ENCODE measurements around the gene OTOGL. TPM values are rescaled to one million over a fixed set of nuclear protein-coding genes. Genes with fewer than 3 reads are reported as not detected.
A peak's percentile ranks its signal among the peaks of the same experiment; 100 is the strongest.

The OTOGL gene
- polyA plus RNA-seq, 1 of the 3 experiments (the other 2 are of a cell fraction) = 0.61 TPM

DNA sequence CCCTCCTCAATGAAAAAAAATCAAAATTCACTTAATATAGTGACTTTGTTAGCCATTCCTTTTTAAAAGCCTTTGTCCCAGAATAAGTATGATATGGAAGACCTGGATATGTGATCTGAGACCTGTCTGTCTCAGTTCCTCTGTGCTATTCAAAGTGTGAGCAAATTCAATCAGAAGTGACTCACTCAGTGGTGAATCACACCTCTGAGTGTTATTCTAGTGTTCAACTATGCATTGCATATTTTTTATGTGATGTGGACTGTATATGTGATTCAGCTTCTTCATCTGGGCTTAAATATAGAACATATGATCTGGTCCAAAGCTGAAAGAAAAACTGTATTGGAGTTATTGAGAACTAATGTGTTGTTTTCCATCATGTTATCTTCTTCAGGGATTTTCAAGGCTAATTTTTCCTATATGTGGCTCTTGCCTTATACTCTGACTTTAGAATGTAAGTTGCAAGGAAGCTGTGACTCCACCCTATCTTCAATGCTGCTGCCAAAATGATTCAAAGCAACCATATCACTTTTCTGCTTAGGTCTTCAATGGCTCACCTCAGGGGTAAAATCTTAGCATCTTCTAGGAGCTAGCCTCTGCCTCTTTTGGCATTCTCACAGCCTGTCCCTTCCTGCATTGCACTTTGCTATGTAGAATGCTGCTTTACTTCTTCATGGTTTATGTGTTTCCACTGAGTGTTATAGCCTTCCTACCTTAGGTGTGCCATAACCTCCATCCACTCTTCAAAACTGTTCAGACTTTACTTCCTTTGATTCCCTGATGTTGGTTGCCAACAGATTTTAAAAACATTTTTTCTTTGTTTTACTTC is 169.8 kb downstream of the OTOGL start:
- POLR2A ChIA-PET = no interaction called here
- Histone ChIP-seq H3K4me1 (ENCODE audit: control insufficient read depth in 1 of 2, insufficient read depth in 2 of 2, low read depth in 1 of 2, low read length in 1 of 2) (peaks cover 0 to 10% of the 10 kb centered on the region in 2 experiments; a peak in 2 of 4 replicates), H3K27ac (ENCODE audit: low read depth in 2 of 2, low read length in 1 of 2) (peak overlapping the region in 1 of 2 experiments; percentile 60; a peak in 2 of 4 replicates), H3K9ac (no peak overlapping the region), H3K9me3 (no peaks in the 10 kb centered on the region), H3F3A (replicated peaks; ENCODE audit: insufficient read depth) (peaks cover 14% of the 10 kb centered on the region), H3K9me2 (no peaks in the 10 kb centered on the region), H4K20me1 (ENCODE audit: insufficient read depth) (no peaks in the 10 kb centered on the region), H3K4me3 (ENCODE audit: low read depth in 2 of 2, low read length in 1 of 2) (no peak overlapping the region; a peak in 1 of 4 replicates), H2AFZ (ENCODE audit: low read depth) (no peak overlapping the region; the same call in 1 of the 2 replicates), H3K79me2 (ENCODE audit: insufficient read depth) (no peaks in the 10 kb centered on the region), H3K27me3 (ENCODE audit: insufficient read depth) (no peaks in the 10 kb centered on the region; the same call in 1 of the 2 replicates), H3K4me2 (peak overlapping the region; percentile 59), H3K36me3 (replicated peaks in 1 of 2; ENCODE audit: control insufficient read depth in 1 of 2, insufficient read depth in 2 of 2, low read length in 1 of 2) (no peaks in the 10 kb centered on the region)
- CTCF ChIA-PET = interaction anchor here (0.9 to 2.7 kb wide), 15 partner anchors 8 to 722 kb away, joined by 3 to 20 read pairs (median 5); no protein-coding TSS in a partner anchor
- no peak for DNase-seq
- TF ChIP-seq TEAD4 (IDR thresholded peaks at IDR 0.05; ENCODE audit: borderline replicate concordance, insufficient read depth) (peak; percentile 60; the same call in 1 of the 2 replicates), JUND (IDR thresholded peaks at IDR 0.05) (peak; percentile 92), RCOR1 (IDR thresholded peaks at IDR 0.05; ENCODE audit: low read length) (no peak), CHD2 (IDR thresholded peaks at IDR 0.05; ENCODE audit: low read length, partially characterized antibody) (no peak), FOSL2 (IDR thresholded peaks at IDR 0.05; ENCODE audit: borderline replicate concordance, low read depth) (peak; percentile 97), MEF2A (IDR thresholded peaks at IDR 0.05; ENCODE audit: borderline replicate concordance, low read depth) (peak; percentile 64; the same call in 1 of the 2 replicates), SIN3A (IDR thresholded peaks at IDR 0.05; ENCODE audit: borderline replicate concordance, low read depth, low read length) (no peak), EP300 (IDR thresholded peaks at IDR 0.05; ENCODE audit: borderline replicate concordance in 1 of 2, low read depth in 1 of 2, low read length in 1 of 2) (peak in 1 of 2 experiments; percentile 49; a peak in 2 of 4 replicates), TAF1 (IDR thresholded peaks at IDR 0.05; ENCODE audit: borderline replicate concordance, low read depth, low read length) (no peak), MXI1 (IDR thresholded peaks at IDR 0.05; ENCODE audit: low read depth, low read length) (no peak), POLR2AphosphoS5 (IDR thresholded peaks at IDR 0.05; ENCODE audit: low read depth, low read length) (peak; percentile 51; the same call in 1 of the 2 replicates), ELF1 (IDR thresholded peaks at IDR 0.05) (no peak), FOXM1 (IDR thresholded peaks at IDR 0.05; ENCODE audit: low read depth) (no peak), RXRA (IDR thresholded peaks at IDR 0.05; ENCODE audit: borderline replicate concordance, low read depth) (no peak), YY1 (IDR thresholded peaks at IDR 0.05; ENCODE audit: low read depth) (no peak), GABPA (IDR thresholded peaks at IDR 0.05; ENCODE audit: low read depth) (no peak), SMC3 (IDR thresholded peaks at IDR 0.05; ENCODE audit: low read depth, low read length) (no peak), RFX5 (IDR thresholded peaks at IDR 0.05; ENCODE audit: low read length) (no peak), TCF12 (IDR thresholded peaks at IDR 0.05) (peak; percentile 80), EZH2phosphoT487 (IDR thresholded peaks at IDR 0.05; ENCODE audit: borderline replicate concordance, low read depth) (no peak)
- TF ChIP-seq, protein P1, sequence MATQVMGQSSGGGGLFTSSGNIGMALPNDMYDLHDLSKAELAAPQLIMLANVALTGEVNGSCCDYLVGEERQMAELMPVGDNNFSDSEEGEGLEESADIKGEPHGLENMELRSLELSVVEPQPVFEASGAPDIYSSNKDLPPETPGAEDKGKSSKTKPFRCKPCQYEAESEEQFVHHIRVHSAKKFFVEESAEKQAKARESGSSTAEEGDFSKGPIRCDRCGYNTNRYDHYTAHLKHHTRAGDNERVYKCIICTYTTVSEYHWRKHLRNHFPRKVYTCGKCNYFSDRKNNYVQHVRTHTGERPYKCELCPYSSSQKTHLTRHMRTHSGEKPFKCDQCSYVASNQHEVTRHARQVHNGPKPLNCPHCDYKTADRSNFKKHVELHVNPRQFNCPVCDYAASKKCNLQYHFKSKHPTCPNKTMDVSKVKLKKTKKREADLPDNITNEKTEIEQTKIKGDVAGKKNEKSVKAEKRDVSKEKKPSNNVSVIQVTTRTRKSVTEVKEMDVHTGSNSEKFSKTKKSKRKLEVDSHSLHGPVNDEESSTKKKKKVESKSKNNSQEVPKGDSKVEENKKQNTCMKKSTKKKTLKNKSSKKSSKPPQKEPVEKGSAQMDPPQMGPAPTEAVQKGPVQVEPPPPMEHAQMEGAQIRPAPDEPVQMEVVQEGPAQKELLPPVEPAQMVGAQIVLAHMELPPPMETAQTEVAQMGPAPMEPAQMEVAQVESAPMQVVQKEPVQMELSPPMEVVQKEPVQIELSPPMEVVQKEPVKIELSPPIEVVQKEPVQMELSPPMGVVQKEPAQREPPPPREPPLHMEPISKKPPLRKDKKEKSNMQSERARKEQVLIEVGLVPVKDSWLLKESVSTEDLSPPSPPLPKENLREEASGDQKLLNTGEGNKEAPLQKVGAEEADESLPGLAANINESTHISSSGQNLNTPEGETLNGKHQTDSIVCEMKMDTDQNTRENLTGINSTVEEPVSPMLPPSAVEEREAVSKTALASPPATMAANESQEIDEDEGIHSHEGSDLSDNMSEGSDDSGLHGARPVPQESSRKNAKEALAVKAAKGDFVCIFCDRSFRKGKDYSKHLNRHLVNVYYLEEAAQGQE (IDR thresholded peaks at IDR 0.05; ENCODE audit: low read depth, low read length) = no peak
- TF ChIP-seq, protein P2, sequence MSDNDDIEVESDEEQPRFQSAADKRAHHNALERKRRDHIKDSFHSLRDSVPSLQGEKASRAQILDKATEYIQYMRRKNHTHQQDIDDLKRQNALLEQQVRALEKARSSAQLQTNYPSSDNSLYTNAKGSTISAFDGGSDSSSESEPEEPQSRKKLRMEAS (IDR thresholded peaks at IDR 0.05; ENCODE audit: low read depth) = no peak
- TF ChIP-seq, protein P3, sequence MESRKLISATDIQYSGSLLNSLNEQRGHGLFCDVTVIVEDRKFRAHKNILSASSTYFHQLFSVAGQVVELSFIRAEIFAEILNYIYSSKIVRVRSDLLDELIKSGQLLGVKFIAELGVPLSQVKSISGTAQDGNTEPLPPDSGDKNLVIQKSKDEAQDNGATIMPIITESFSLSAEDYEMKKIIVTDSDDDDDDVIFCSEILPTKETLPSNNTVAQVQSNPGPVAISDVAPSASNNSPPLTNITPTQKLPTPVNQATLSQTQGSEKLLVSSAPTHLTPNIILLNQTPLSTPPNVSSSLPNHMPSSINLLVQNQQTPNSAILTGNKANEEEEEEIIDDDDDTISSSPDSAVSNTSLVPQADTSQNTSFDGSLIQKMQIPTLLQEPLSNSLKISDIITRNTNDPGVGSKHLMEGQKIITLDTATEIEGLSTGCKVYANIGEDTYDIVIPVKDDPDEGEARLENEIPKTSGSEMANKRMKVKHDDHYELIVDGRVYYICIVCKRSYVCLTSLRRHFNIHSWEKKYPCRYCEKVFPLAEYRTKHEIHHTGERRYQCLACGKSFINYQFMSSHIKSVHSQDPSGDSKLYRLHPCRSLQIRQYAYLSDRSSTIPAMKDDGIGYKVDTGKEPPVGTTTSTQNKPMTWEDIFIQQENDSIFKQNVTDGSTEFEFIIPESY (IDR thresholded peaks at IDR 0.05; ENCODE audit: borderline replicate concordance, low read depth) = peak; percentile 22; the same call in 1 of the 2 replicates
- TF ChIP-seq, protein P4, sequence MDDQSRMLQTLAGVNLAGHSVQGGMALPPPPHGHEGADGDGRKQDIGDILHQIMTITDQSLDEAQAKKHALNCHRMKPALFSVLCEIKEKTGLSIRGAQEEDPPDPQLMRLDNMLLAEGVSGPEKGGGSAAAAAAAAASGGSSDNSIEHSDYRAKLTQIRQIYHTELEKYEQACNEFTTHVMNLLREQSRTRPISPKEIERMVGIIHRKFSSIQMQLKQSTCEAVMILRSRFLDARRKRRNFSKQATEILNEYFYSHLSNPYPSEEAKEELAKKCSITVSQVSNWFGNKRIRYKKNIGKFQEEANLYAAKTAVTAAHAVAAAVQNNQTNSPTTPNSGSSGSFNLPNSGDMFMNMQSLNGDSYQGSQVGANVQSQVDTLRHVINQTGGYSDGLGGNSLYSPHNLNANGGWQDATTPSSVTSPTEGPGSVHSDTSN (IDR thresholded peaks at IDR 0.05) = peak; percentile 65
- TF ChIP-seq, protein P5, sequence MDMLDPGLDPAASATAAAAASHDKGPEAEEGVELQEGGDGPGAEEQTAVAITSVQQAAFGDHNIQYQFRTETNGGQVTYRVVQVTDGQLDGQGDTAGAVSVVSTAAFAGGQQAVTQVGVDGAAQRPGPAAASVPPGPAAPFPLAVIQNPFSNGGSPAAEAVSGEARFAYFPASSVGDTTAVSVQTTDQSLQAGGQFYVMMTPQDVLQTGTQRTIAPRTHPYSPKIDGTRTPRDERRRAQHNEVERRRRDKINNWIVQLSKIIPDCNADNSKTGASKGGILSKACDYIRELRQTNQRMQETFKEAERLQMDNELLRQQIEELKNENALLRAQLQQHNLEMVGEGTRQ (IDR thresholded peaks at IDR 0.05; ENCODE audit: borderline replicate concordance, low read depth, low read length) = no peak
